H1 (cell line): ENCODE results near the gene C1orf21. TPM values are rescaled to one million over a fixed set of nuclear protein-coding genes. Genes with fewer than 3 reads are reported as not detected.

ENCODE experiments used
- CTCF ChIA-PET: fragments of 300-600 bp; sonication (Branson Sonifier 250); formaldehyde crosslinking; loops from one replicate; lab custom pipeline; 2021; ENCODE audit not compliant: partially characterized antibody; lab: Charles Lee
- POLR2A ChIA-PET: fragments of 300-600 bp; sonication (Branson Sonifier 250); formaldehyde crosslinking; loops from one replicate; lab custom pipeline; 2021; ENCODE audit warnings: inconsistent platforms; ENCODE audit not compliant: partially characterized antibody; lab: Charles Lee
- DNase-seq, 2 experiments: peaks; one replicate each; pipeline versions ENCODE4 v3.0.0 to v3.0.0-alpha.2; 2010 to 2022; ENCODE audit warnings: low spot score in 2 of 2, low read depth in 1 of 2, mixed read lengths in 1 of 2
- FAIRE-seq: peaks from 2 replicates; lab custom pipeline; 2011; peaks lifted over from hg19 to GRCh38; lab: Jason Lieb, UNC
- H2AFZ ChIP-seq: 2 replicates; pipeline ENCODE4 v1.8.1; 2012; ENCODE audit warnings: low read length, inconsistent platforms
- H2AK5ac ChIP-seq: 2 replicates; pipeline ENCODE4 v1.6.1; 2013; ENCODE audit warnings: low read depth, low read length
- H2BK120ac ChIP-seq: replicated peaks from 2 replicates; pipeline ENCODE3; 2013; ENCODE audit warnings: low read depth, low read length, inconsistent platforms
- H2BK12ac ChIP-seq: 2 replicates; pipeline ENCODE4 v1.6.1; 2013; ENCODE audit warnings: low read depth, low read length
- H2BK15ac ChIP-seq: 2 replicates; pipeline ENCODE4 v1.6.1; 2013; ENCODE audit warnings: low read length
- H2BK20ac ChIP-seq: 2 replicates; pipeline ENCODE4 v1.6.1; 2013; ENCODE audit warnings: low read length
- H2BK5ac ChIP-seq: 2 replicates; pipeline ENCODE4 v1.6.1; 2013; ENCODE audit warnings: low read depth, low read length
- H3K14ac ChIP-seq: 2 replicates; pipeline ENCODE4 v1.6.1; 2013; ENCODE audit warnings: inconsistent platforms; ENCODE audit not compliant: insufficient read length
- H3K18ac ChIP-seq: 2 replicates; pipeline ENCODE4 v1.6.1; 2013; ENCODE audit warnings: low read length; ENCODE audit errors: extremely low read depth
- H3K23ac ChIP-seq: 2 replicates; pipeline ENCODE4 v1.6.1; 2013; ENCODE audit warnings: inconsistent platforms; ENCODE audit not compliant: insufficient read length
- H3K23me2 ChIP-seq: 2 replicates; pipeline ENCODE4 v1.6.1; 2013; ENCODE audit warnings: low read depth, low read length
- H3K27ac ChIP-seq: 2 replicates; pipeline ENCODE4 v1.6.1; 2011; ENCODE audit warnings: low read depth, low read length, inconsistent platforms
- H3K27me3 ChIP-seq, 4 experiments: replicated peaks in 1 of 4; 1 replicate in 1 of 4; 2 replicates in 3 of 4; pipeline versions ENCODE4 v1.6.1 to v1.8.1; 2011 to 2013; ENCODE audit warnings: low read length in 3 of 4, mild to moderate bottlenecking in 3 of 4, inconsistent platforms in 2 of 4, mixed read lengths in 2 of 4, moderate library complexity in 1 of 4; ENCODE audit not compliant: control insufficient read depth in 3 of 4, insufficient read depth in 3 of 4; ENCODE audit errors: extremely low read depth in 1 of 4
- H3K36me3 ChIP-seq, 4 experiments: 2 replicates each; pipeline versions ENCODE4 v1.6.1 to v1.8.1; 2011 to 2013; ENCODE audit warnings: mild to moderate bottlenecking in 4 of 4, low read length in 3 of 4, moderate library complexity in 2 of 4, control low read depth in 1 of 4, inconsistent platforms in 1 of 4; ENCODE audit not compliant: insufficient read depth in 4 of 4, control insufficient read depth in 2 of 4
- H3K4ac ChIP-seq: replicated peaks from 2 replicates; pipeline ENCODE3; 2013; ENCODE audit warnings: low read length, low read depth, mixed read lengths, inconsistent platforms; ENCODE audit not compliant: insufficient read length
- H3K4me1 ChIP-seq, 4 experiments: replicated peaks in 1 of 4; 1 replicate in 1 of 4; 2 replicates in 3 of 4; pipeline versions ENCODE4 v1.6.1 to v1.8.1; 2011 to 2013; ENCODE audit warnings: low read length in 3 of 4, inconsistent platforms in 2 of 4, mixed read lengths in 1 of 4; ENCODE audit not compliant: insufficient read depth in 4 of 4, control insufficient read depth in 3 of 4
- H3K4me2 ChIP-seq, 2 experiments: 2 replicates each; pipeline versions ENCODE4 v1.6.1 to v1.8.1; 2011 to 2013; ENCODE audit warnings: low read depth in 2 of 2, low read length in 2 of 2, control low read depth in 1 of 2, inconsistent platforms in 1 of 2, mild to moderate bottlenecking in 1 of 2; ENCODE audit not compliant: insufficient read depth in 1 of 2
- H3K4me3 ChIP-seq, 4 experiments: fragments of 200-600, 300-600 bp in 1 of 4; sonication (generic), shearing (Covaris generic), sonication (Bioruptor Twin) in 1 of 4; 2 replicates each; pipeline versions ENCODE4 v1.5.1 to v1.8.1; 2011 to 2016; ENCODE audit warnings: low read length in 4 of 4, low read depth in 3 of 4, control low read depth in 2 of 4, inconsistent platforms in 2 of 4, mild to moderate bottlenecking in 2 of 4, mixed read lengths in 1 of 4, moderate library complexity in 1 of 4; ENCODE audit not compliant: insufficient read depth in 2 of 4; ENCODE audit errors: extremely low read depth in 1 of 4
- H3K56ac ChIP-seq: replicated peaks from 2 replicates; pipeline ENCODE3; 2013; ENCODE audit warnings: low read depth, mild to moderate bottlenecking, mixed read lengths, low read length, inconsistent platforms; ENCODE audit not compliant: insufficient read length
- H3K79me1 ChIP-seq: 2 replicates; pipeline ENCODE4 v1.6.1; 2013; ENCODE audit warnings: low read depth, low read length, control low read depth
- H3K79me2 ChIP-seq, 2 experiments: 2 replicates each; pipeline versions ENCODE4 v1.6.1 to v1.8.1; 2012 to 2013; ENCODE audit warnings: low read length in 2 of 2, mild to moderate bottlenecking in 2 of 2, inconsistent platforms in 1 of 2; ENCODE audit not compliant: insufficient read depth in 2 of 2, control insufficient read depth in 1 of 2
- H3K9ac ChIP-seq, 4 experiments: replicated peaks in 1 of 4; 1 replicate in 1 of 4; 2 replicates in 3 of 4; pipeline versions ENCODE4 v1.6.1 to v1.8.1; 2011 to 2013; ENCODE audit warnings: low read depth in 3 of 4, low read length in 3 of 4, control low read depth in 2 of 4, mild to moderate bottlenecking in 2 of 4, moderate library complexity in 2 of 4, inconsistent platforms in 1 of 4; ENCODE audit errors: extremely low read depth in 1 of 4
- H3K9me3 ChIP-seq, 2 experiments: 2 replicates each; pipeline versions ENCODE4 v1.6.1 to v1.8.1; 2012 to 2013; ENCODE audit warnings: mild to moderate bottlenecking in 2 of 2, moderate library complexity in 2 of 2, control low read depth in 1 of 2, inconsistent platforms in 1 of 2, low read depth in 1 of 2, low read length in 1 of 2, mixed read lengths in 1 of 2; ENCODE audit not compliant: insufficient read depth in 2 of 2
- H4K20me1 ChIP-seq, 2 experiments: replicated peaks in 1 of 2; 2 replicates each; pipeline versions ENCODE3 to v1.8.1; 2011 to 2013; ENCODE audit warnings: inconsistent platforms in 2 of 2, low read length in 2 of 2, mild to moderate bottlenecking in 1 of 2; ENCODE audit not compliant: insufficient read depth in 2 of 2, control insufficient read depth in 1 of 2
- H4K5ac ChIP-seq: 2 replicates; pipeline ENCODE4 v1.6.1; 2013; ENCODE audit warnings: low read length, low read depth, mixed read lengths, inconsistent platforms; ENCODE audit not compliant: insufficient read length
- H4K8ac ChIP-seq: 2 replicates; pipeline ENCODE4 v1.8.0; 2013; ENCODE audit warnings: mild to moderate bottlenecking, moderate library complexity, low read length, inconsistent platforms; ENCODE audit not compliant: insufficient read depth; ENCODE audit errors: extremely low read depth
- H4K91ac ChIP-seq: replicated peaks from 2 replicates; pipeline ENCODE3; 2013; ENCODE audit warnings: low read length, mixed read lengths, inconsistent platforms; ENCODE audit not compliant: insufficient read length
- ATF3 ChIP-seq: IDR thresholded peaks from 2 replicates; pipeline ENCODE4 v1.6.1; 2011; ENCODE audit warnings: low read depth, mild to moderate bottlenecking, low read length; ENCODE audit not compliant: insufficient read depth
- CBX8 ChIP-seq: fragments of 300-800, 300-1000 bp; sonication (generic); IDR thresholded peaks from 2 replicates; pipeline ENCODE4 v1.7.1; 2016; ENCODE audit warnings: low read depth, low read length, borderline replicate concordance
- CHD2 ChIP-seq: IDR thresholded peaks from 2 replicates; pipeline ENCODE4 v1.6.1; 2012; ENCODE audit warnings: low read length, improper control_type of control experiment
- GABPA ChIP-seq: IDR thresholded peaks from 2 replicates; pipeline ENCODE4 v1.6.1; 2011; ENCODE audit warnings: mild to moderate bottlenecking, low read length, moderate library complexity, borderline replicate concordance; ENCODE audit not compliant: insufficient read depth
- KDM4A ChIP-seq: IDR thresholded peaks from one replicate; pipeline ENCODE4 v1.7.1; 2012; ENCODE audit warnings: low read depth, mild to moderate bottlenecking, moderate library complexity, low read length, inconsistent platforms; ENCODE audit not compliant: severe bottlenecking
- POU5F1 ChIP-seq: IDR thresholded peaks from 2 replicates; pipeline ENCODE4 v1.6.1; 2011; ENCODE audit warnings: low read depth, mild to moderate bottlenecking, low read length, moderate library complexity
- RFX5 ChIP-seq: IDR thresholded peaks from 2 replicates; pipeline ENCODE4 v1.6.1; 2011; ENCODE audit warnings: low read depth, low read length, improper control_type of control experiment, borderline replicate concordance
- TBP ChIP-seq: IDR thresholded peaks from 2 replicates; pipeline ENCODE4 v1.6.1; 2011; ENCODE audit warnings: low read depth, low read length, improper control_type of control experiment
- WGBS, 2 experiments: shearing (Covaris generic) in 1 of 2; methylation state at CpG; one replicate each; pipeline versions ENCODE4 v1.1.6 to v1.1.7; 2013 to 2015; ENCODE audit warnings: low lambda C conversion rate in 2 of 2, mixed read lengths in 2 of 2, inconsistent platforms in 1 of 2, low coverage in 1 of 2, missing lambda C conversion rate in 1 of 2; ENCODE audit not compliant: insufficient replicate concordance in 2 of 2, insufficient coverage in 1 of 2, insufficient read length in 1 of 2; ENCODE audit errors: extremely low coverage in 1 of 2, missing lambda C conversion rate in 1 of 2; 5-methylcytosine and 5-hydroxymethylcytosine counted together
- polyA plus RNA-seq, 7 experiments: library from polyadenylated mRNA; depleted of rRNA in 3 of 7; stranded (reverse) in 5 of 7; unstranded in 2 of 7; fragments of >200 nt in 5 of 7; fragments of 200-250 nt in 2 of 7; gene quantifications; 1 replicate in 5 of 7; 2 replicates in 1 of 7; 4 replicates in 1 of 7; pipeline versions ENCODE4 v1.2.1 to v1.2.3, GENCODE V29; 2011 to 2013; ENCODE audit warnings: missing spikeins in 2 of 7, mixed read lengths in 2 of 7
- total RNA-seq: library from RNA; stranded (reverse); fragmentation: NEBNext Ultra II Directional; extraction: Animal tissue kit (Norgen Biotek cat#: 25700); gene quantifications from 2 replicates; pipeline ENCODE4 v1.2.1, GENCODE V29; 2021

C1orf21 gene
- total and polyA plus RNA-seq, 2 of the 8 experiments (the other 6 are each of a cell fraction or from before 2014, with no cell fraction given) = 16.6 to 51.0 TPM

GRCh38 chr1:184456189-184456588 lies 69.4 kb downstream of the C1orf21 start:
- peaks cover 0 to 17% (median 8%) of the 10 kb centered on the region in 4 experiments; a peak in 4 of 7 replicates for H3K4me1 ChIP-seq
- H2AFZ ChIP-seq = no peak overlapping the region
- no peak overlapping the region for H2BK12ac ChIP-seq
- peaks cover 0 to 92% of the 10 kb centered on the region in 2 experiments; a peak in 3 of 4 replicates for H3K79me2 ChIP-seq
- H3K4me2 ChIP-seq = no peak overlapping the region
- H3K4ac ChIP-seq = no peak overlapping the region
- H3K27ac ChIP-seq = no peak overlapping the region
- no peak overlapping the region for H4K5ac ChIP-seq
- DNase-seq (no peak), FAIRE-seq (no peak)
- H3K14ac ChIP-seq = no peak overlapping the region
- 0 out of 8 replicates have a peak, but pooled peaks cover 0 to 2% (median 0%) of the 10 kb centered on the region in 4 experiments for H3K36me3 ChIP-seq
- H3K27me3 ChIP-seq = no peaks in the 10 kb centered on the region
- H3K56ac ChIP-seq = no peak overlapping the region
- no peak overlapping the region for H2BK20ac ChIP-seq
- 85% methylated on average over 3 of the region's 3 CpGs; no CpG with 5 or more reads in 1 of the 2 experiments for WGBS, 2 experiments
- no peak overlapping the region for H2AK5ac ChIP-seq
- no peaks in the 10 kb centered on the region for H3K9me3 ChIP-seq
- H2BK5ac ChIP-seq = no peak overlapping the region
- CTCF ChIA-PET = interaction anchor here (0.7 to 1.5 kb wide), 6 partner anchors 8 to 208 kb away, joined by 3 to 6 read pairs (median 4); no protein-coding TSS in a partner anchor
- TF ChIP-seq TBP = no peak
- TF ChIP-seq POU5F1 = no peak
- TF ChIP-seq RFX5 = no peak
- no peak for TF ChIP-seq ATF3
- TF ChIP-seq CHD2 = no peak
- no peak for TF ChIP-seq KDM4A
- TF ChIP-seq GABPA = no peak
- TF ChIP-seq CBX8 = no peak
- POLR2A ChIA-PET = interaction anchor here (0.8 kb wide), 1 partner anchor 69 kb away, joined by 3 read pairs; the partner anchor contains the start of gene C1orf21
- H3K18ac ChIP-seq = no peak overlapping the region
- no peaks in the 10 kb centered on the region for H4K20me1 ChIP-seq
- no peak overlapping the region for H4K8ac ChIP-seq
- H3K23me2 ChIP-seq = no peaks in the 10 kb centered on the region
- no peak overlapping the region for H2BK120ac ChIP-seq
- H4K91ac ChIP-seq = no peak overlapping the region
- H3K23ac ChIP-seq = no peak overlapping the region
- H3K79me1 ChIP-seq = peaks cover 4% of the 10 kb centered on the region
- no peak overlapping the region for H2BK15ac ChIP-seq
- no peak overlapping the region for H3K9ac ChIP-seq
- no peak overlapping the region for H3K4me3 ChIP-seq
